ENCODE measurements around the gene TBC1D22B.

TBC1D22B gene

DNA sequence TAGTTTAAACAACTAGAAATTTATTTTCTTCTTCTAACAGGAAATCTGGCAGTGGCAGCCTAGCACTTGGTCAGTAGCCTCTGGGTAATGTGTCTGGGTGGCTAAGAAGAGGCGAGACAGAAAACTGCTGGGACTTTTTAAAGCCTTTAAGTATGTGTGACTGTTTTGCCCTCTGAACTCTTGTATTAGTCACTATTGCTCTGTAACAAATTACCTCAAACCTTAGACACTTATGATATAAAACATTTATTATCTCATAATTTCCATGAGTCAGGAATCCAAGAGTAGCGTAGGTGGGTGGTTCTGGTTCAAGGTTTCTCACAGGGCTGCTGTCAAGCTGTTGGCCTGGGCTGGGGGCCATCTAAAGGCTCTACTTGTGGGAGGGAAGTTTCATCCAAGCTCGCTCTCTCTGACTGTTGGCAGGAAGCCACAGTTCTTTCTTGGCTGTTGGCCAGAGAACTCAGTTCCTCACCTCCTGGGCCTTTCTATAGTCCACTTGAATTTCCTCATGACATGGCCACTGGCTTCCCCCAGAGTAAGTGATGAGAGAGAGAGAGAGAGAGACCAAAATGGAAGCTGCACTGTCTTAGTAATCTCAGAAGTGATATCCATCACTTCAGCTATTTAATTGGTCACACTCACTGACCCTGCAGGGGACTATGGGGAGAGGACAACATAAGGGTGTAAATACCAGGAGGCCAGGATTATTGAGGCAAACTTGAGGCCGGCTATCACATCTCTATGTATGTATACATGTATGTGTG, 17.4 kb upstream of the TBC1D22B start:
- TF ChIP-seq, protein P1, sequence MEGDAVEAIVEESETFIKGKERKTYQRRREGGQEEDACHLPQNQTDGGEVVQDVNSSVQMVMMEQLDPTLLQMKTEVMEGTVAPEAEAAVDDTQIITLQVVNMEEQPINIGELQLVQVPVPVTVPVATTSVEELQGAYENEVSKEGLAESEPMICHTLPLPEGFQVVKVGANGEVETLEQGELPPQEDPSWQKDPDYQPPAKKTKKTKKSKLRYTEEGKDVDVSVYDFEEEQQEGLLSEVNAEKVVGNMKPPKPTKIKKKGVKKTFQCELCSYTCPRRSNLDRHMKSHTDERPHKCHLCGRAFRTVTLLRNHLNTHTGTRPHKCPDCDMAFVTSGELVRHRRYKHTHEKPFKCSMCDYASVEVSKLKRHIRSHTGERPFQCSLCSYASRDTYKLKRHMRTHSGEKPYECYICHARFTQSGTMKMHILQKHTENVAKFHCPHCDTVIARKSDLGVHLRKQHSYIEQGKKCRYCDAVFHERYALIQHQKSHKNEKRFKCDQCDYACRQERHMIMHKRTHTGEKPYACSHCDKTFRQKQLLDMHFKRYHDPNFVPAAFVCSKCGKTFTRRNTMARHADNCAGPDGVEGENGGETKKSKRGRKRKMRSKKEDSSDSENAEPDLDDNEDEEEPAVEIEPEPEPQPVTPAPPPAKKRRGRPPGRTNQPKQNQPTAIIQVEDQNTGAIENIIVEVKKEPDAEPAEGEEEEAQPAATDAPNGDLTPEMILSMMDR (IDR thresholded peaks at IDR 0.05; ENCODE audit: low read depth, low read length): no peak
- no peak overlapping the region for H3K4me3 ChIP-seq (ENCODE audit: low read depth, low read length)

DNA sequence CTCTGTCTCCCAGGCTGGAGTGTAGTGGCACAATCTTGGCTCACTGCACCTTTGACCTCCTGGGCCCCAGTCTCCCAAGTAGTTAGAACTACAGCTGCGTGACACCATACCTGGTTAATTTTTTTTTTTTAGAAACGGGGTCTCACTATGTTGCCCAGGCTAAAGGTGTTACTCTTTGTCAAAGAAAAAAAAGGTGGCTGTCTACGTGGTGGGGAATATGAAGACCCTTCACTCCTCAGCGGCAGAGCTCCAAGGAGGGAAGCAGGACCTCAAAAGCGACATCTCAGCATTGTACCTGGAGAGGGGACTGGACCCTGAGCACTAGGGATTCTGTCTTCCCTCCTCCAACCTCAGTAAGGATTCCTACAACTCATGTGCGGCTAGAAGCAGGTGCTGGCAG, 16.4 kb upstream of the TBC1D22B start:
- TF ChIP-seq, protein P1 (IDR thresholded peaks at IDR 0.05; ENCODE audit: low read depth, low read length): no peak
- no peak overlapping the region for H3K4me3 ChIP-seq (ENCODE audit: low read depth, low read length)

DNA sequence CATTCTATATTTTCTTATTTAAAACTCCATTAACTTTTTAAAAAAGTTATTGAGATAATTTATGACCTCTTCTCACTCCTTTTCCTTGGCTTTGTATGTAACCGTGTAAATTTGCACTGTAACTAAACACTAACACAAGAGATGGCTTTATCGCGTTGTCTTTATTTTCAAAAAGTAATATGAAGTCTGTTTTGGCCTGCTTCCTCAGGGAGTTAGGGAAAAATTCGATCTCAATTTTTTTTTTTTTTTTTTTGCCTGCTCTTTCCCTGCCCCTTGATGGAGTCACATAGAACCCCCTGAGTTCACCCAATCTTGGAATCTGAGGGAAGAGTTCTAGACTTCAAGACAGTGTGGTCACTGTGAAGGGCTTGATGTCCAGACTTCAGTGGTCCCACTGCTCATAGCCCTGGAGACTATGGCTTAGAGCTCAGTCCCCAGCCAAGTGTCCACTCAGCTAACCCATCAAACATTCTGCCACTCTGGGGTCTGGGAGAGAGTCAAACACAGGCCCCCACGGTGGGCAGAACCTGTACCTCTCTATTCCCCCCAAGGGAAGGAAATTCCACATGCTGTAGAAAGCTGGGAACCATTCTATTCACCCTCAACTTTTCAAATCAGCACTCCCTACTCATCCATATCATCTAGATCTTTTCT, 15.7 kb upstream of the TBC1D22B start:
- TF ChIP-seq, protein P1 (IDR thresholded peaks at IDR 0.05; ENCODE audit: low read depth, low read length): no peak
- peak overlapping the region; percentile 24; the same call in 1 of the 2 replicates for H3K4me3 ChIP-seq (ENCODE audit: low read depth, low read length)

DNA sequence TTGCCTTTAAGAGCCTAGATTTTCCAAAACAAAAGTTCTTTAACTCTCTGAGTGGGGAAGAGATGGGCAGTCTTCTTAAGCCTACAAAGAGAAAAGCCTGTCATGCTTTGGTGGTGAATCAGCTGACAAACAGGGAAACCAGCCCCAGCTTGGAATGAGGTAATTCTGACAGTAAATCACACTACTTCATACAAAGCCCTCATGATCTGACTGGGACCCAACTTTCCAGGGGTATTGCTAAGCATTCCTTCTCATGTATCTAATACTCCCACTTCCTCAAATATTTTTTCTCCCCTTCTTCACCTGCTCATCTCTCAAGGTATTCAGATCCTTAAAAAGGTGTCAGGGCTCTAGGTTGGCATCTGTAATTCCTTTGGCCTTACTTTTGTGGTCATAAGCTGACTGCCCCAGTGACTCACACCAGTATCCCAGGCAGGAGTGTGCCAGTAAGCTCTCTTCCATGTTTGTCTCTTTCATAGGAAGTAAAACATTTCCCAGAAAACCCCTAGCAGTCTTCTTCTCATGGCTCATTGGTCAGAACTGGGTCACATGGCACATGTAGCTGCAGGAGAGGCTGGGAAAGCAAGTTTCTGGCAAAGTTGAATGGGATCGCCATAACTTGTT, 15.0 kb upstream of the TBC1D22B start:
- TF ChIP-seq, protein P1 (IDR thresholded peaks at IDR 0.05; ENCODE audit: low read depth, low read length): no peak
- no peak overlapping the region for H3K4me3 ChIP-seq (ENCODE audit: low read depth, low read length)

DNA sequence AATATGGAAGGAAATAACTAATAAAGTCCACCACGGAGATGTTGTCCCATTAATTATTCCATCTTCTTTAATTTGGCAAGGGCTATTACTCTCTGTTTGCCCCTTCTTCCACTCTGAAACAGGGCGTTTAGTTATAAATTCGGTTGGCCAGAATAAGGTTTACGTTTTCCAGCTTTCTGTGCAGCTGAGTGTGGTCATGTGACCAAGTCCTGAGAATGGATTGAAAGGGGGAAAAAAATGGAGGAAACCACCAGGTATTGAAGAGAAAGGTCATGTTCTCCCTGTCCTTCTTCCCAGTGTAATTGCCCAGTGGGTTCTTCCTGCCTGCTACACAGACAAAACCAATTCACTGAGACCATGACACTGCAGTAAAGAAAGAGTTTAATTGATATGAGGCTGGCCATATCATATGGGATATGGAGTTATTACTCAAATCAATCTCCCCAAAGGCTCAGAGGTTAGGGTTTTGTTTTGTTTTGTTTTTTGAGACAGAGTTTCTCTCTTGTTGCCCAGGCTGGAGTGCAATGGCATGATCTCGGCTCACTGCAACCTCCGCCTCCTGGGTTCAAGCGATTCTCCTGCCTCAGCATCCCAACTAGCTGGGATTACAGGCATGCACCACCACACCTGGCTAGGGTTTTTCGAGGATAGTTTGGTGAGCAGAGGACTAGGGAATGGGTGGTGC, 14.3 kb upstream of the TBC1D22B start:
- TF ChIP-seq, protein P1 (IDR thresholded peaks at IDR 0.05; ENCODE audit: low read depth, low read length): no peak
- H3K4me3 ChIP-seq (ENCODE audit: low read depth, low read length): peak overlapping the region; percentile 10; the same call in 1 of the 2 replicates

DNA sequence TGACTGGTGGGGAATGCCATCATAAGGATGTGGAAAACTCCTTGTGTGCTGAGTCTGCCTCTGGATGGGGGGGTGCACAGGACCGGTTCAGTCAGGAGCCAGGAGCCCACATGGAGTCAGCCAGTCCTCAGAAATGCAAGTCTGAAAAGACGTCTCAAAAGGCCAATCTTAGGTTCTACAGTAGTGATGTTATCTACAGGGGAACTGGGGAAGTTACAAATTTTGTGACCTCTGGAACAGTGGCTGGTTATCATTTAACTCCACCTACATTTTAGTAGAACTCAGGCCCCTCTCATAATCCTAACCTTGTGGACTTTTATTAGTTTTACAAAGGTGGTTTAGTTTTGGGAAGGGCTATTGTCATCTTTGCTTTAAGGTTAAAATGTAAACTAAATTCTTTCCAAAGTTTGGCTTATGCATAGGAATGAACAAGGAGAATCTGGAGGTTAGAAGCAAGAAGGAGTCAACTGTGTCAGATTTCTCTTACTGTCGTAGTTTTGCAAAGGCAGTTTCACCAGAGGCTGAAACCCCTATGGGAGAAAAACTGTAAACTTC, 13.7 kb upstream of the TBC1D22B start:
- H3K4me3 ChIP-seq (ENCODE audit: low read depth, low read length): no peak overlapping the region

More for the DNA sequence above, 13.7 kb upstream of the TBC1D22B start:
- TF ChIP-seq, protein P1 (IDR thresholded peaks at IDR 0.05; ENCODE audit: low read depth, low read length): no peak
